HUES48 (cell line): ENCODE data around the gene SLC25A48.

ENCODE experiments used
- H3K27ac ChIP-seq: one replicate; pipeline ENCODE4 v1.7.0; 2013; ENCODE audit warnings: low read depth, low read length, inconsistent platforms
- H3K27me3 ChIP-seq: 2 replicates; pipeline ENCODE4 v1.6.1; 2013; ENCODE audit warnings: mild to moderate bottlenecking, low read length; ENCODE audit not compliant: control insufficient read depth, insufficient read depth
- H3K36me3 ChIP-seq: 2 replicates; pipeline ENCODE4 v1.6.1; 2013; ENCODE audit warnings: low read length; ENCODE audit not compliant: control insufficient read depth, insufficient read depth
- H3K4me1 ChIP-seq: 2 replicates; pipeline ENCODE4 v1.6.1; 2013; ENCODE audit warnings: mild to moderate bottlenecking, low read length; ENCODE audit not compliant: control insufficient read depth, insufficient read depth
- H3K4me3 ChIP-seq: 2 replicates; pipeline ENCODE4 v1.5.1; 2013; ENCODE audit warnings: mild to moderate bottlenecking, low read depth, low read length
- H3K9ac ChIP-seq: 2 replicates; pipeline ENCODE4 v1.6.1; 2013; ENCODE audit warnings: mild to moderate bottlenecking, low read depth, low read length, moderate library complexity
- H3K9me3 ChIP-seq: 2 replicates; pipeline ENCODE4 v1.6.1; 2013; ENCODE audit warnings: low read length; ENCODE audit not compliant: control insufficient read depth, insufficient read depth

Gene SLC25A48, protein sequence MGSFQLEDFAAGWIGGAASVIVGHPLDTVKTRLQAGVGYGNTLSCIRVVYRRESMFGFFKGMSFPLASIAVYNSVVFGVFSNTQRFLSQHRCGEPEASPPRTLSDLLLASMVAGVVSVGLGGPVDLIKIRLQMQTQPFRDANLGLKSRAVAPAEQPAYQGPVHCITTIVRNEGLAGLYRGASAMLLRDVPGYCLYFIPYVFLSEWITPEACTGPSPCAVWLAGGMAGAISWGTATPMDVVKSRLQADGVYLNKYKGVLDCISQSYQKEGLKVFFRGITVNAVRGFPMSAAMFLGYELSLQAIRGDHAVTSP

DNA sequence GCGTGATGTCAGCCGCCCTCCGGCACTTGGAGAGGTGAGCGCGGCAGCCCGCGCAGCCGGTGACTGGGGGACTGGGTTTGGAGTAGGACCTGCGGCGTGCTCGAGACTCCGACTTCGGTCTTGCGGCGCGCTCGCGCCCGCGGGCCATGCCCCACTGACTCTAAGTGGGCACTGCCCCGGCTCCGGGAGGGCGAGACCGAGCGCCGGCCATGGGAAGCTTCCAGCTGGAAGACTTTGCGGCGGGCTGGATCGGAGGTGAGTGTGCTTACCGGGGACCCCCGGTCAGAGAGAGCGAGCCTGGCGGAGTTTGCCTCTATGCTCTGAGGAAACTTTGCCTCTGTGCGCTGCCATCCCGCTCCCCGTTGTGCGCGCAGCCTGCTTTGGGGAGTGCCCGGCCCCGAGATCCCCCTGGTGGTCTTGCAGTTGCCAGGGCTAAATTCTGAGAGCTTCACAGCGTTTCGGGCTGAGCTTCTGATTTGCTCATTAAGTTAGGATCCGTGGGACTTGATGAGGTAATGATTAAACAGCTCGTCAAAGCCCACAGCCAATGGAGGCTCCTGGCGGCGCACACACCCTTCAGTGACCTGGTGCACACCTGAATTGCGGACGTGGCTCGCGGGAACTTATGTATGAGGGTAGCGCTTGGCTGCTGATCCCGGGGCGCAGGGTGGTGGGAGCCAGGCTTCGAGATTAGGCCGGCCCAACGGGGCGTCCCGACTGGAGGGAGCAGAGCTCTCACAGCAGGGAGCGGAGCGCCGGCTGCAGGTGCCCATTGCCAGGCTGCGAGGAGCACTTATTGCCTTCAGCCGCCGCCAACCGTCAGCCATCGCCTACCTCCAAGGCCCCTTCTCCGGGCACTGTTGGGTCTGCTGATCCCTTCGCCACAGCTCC, at the start of gene SLC25A48:
Gene SLC25A48 (plus strand): TSS at position 25 of the 891 bp plus-strand sequence. CDS start 185 bp downstream, at position 210.
- Histone ChIP-seq H3K9ac (peak within 1 kb of the TSS; percentile 69), H3K4me3 (peak within 1 kb of the TSS; percentile 84), H3K36me3 (no peaks in the 10 kb centered on the region), H3K9me3 (peaks cover 5% of the 10 kb centered on the region; the same call in 1 of the 2 replicates), H3K4me1 (no peaks in the 10 kb centered on the region), H3K27me3 (peaks cover 65% of the 10 kb centered on the region), H3K27ac (no peak within 1 kb of the TSS)

DNA sequence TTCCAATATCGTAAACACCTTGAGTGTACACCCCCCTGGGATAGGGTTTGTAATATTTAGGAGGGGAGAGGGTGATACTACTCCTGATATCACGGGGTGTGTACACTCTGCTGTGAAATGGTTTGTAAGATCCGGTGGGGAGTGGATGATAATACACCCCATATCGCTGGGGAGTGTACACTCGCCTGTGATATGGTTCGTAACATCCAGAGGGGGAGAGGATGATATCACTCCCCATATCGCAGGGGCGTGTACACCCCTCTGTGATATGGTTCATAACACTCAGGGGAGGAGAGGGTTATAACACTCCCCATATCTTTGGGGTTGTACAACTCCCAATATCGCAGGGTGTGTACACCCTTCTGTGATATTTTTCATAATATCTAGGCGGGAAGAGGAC, 33.8 kb upstream of the SLC25A48 start:
- no peaks in the 10 kb centered on the region for H3K36me3 ChIP-seq
- no peak overlapping the region for H3K4me3 ChIP-seq
- no peaks in the 10 kb centered on the region for H3K27me3 ChIP-seq
- peaks cover 7% of the 10 kb centered on the region; the same call in 1 of the 2 replicates for H3K9me3 ChIP-seq
- H3K4me1 ChIP-seq, result no peaks in the 10 kb centered on the region
- H3K9ac ChIP-seq, result no peak overlapping the region
- H3K27ac ChIP-seq, result no peak overlapping the region

DNA sequence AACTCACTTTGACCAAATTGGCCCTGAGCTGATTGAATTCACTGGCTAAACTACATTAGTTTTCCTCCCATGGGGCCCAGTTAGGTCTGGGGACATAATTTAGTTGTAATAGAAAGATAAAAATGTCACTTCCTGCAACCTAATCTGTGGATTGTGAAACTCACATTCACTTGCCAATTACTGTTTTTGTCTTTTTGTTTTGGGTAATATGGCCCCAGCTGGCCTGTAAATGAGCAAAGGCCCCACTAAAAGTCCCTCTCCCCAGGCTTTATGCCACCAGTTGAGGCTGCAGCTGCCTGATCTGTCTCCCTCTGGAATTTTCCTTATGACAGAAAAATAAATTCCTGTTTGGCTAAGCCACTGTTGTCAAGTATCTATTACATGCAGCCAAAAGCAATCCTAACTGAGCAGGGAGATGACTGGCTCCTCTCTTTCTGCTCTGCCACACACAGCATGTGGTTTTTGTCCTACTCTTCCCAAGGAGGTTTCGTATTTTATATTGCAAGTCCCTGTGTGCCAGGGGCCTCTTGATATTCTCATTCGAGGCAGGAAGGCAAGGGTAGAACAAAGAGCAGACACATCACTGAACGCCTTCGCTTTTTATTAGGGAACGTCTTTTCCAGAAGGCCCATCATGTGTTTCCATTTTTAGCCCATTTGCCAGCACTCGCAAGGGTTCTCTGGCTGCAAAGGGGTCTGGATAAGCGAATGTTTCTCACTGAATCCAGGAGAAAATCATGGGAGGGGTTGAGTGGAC, 24.1 kb upstream of the SLC25A48 start:
- Histone ChIP-seq H3K4me1 (no peaks in the 10 kb centered on the region; the same call in 1 of the 2 replicates), H3K4me3 (no peak overlapping the region), H3K9me3 (peaks cover 3% of the 10 kb centered on the region; the same call in 1 of the 2 replicates), H3K9ac (no peak overlapping the region), H3K27ac (no peak overlapping the region), H3K36me3 (no peaks in the 10 kb centered on the region), H3K27me3 (no peaks in the 10 kb centered on the region)

DNA sequence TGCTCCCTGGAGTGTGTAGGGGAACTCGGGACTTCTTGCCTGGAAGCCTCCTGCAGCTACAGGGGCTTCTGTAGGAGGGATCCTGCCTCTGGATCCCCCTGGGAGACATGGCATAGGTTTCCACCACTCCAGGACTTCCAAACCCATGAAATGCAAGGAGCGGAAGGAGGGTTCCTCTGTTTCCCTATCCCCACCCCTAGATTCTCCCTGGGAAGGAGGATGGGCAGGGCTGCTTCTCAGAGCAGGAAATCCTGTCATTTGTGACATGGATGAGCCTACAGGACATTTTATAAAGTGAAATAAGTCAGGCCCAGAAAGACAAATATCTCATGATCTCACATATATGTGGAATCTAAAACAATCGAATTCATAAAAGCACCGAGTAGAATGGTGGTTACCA, 23.5 kb upstream of the SLC25A48 start:
- Histone ChIP-seq H3K4me3 (no peak overlapping the region), H3K36me3 (no peaks in the 10 kb centered on the region), H3K9ac (no peak overlapping the region), H3K4me1 (no peaks in the 10 kb centered on the region; the same call in 1 of the 2 replicates), H3K27ac (no peak overlapping the region), H3K9me3 (no peaks in the 10 kb centered on the region), H3K27me3 (no peaks in the 10 kb centered on the region)

DNA sequence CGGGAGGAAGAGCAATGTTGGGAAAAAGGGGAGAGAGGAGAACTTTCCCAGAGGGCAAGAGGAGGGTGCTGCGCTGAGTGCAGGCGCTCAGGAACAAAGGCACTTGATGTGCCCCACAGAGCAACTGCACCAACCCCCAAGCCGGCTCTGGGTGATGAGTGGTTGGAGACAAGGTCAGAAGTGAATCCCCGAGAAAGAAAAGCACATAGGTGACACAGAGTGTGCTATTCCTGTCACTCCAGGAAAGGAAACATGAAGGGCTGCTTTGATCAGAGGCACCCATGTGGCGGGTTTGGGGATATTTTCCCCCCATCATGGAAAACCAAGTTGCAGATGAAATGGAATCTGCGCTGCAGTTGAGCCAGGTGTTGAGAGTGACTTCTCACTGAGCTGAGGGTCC, 20.7 kb upstream of the SLC25A48 start:
- Histone ChIP-seq H3K27ac (no peak overlapping the region), H3K4me3 (no peak overlapping the region), H3K9me3 (no peaks in the 10 kb centered on the region), H3K27me3 (no peaks in the 10 kb centered on the region), H3K9ac (no peak overlapping the region), H3K36me3 (no peaks in the 10 kb centered on the region), H3K4me1 (no peaks in the 10 kb centered on the region; the same call in 1 of the 2 replicates)

DNA sequence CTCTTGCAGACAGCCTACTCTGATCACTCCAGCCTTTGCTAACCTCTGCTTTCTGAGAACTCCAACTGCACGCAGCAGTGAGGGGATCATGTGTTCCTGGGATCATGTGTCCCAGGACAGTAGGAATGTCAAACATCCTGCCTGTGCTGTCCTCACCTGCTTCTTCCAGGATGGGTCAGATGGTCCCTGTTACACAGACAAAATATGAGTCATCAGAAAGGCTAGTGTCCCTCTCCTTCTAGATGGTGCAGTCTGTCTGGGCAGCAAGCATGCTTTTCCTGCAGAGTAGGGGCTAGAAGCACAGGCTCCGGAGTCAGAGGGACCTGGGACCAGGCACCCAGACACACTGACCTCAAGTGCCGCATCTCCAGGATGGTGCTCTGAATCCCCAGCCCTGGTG, 20.1 kb upstream of the SLC25A48 start:
- H3K9me3 ChIP-seq, result no peaks in the 10 kb centered on the region
- no peaks in the 10 kb centered on the region for H3K27me3 ChIP-seq
- H3K4me1 ChIP-seq, result no peaks in the 10 kb centered on the region; the same call in 1 of the 2 replicates
- no peaks in the 10 kb centered on the region for H3K36me3 ChIP-seq
- no peak overlapping the region for H3K9ac ChIP-seq
- H3K4me3 ChIP-seq, result no peak overlapping the region
- H3K27ac ChIP-seq, result no peak overlapping the region

DNA sequence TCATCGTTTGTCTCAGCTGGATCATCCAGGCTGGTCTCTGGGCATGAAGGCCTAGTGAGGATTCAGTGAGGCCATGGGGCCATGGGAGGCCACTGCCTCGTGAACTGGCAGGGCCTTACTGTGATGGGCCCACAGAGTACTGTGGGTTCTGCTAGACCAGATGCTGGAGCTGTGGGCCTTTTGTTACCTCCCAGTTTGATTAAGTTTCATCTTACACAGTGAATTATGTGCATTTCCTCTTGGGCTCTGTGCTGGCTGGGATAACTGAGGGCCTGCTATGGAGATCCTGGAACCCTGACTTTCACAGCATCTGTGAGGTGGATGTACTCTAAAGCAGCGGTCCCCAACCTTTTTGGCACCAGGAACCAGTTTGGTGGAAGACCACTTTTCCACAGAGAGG, 19.7 kb upstream of the SLC25A48 start:
- Histone ChIP-seq H3K27me3 (no peaks in the 10 kb centered on the region), H3K27ac (no peak overlapping the region), H3K4me1 (no peaks in the 10 kb centered on the region; the same call in 1 of the 2 replicates), H3K36me3 (no peaks in the 10 kb centered on the region), H3K9me3 (no peaks in the 10 kb centered on the region), H3K9ac (no peak overlapping the region), H3K4me3 (no peak overlapping the region)

DNA sequence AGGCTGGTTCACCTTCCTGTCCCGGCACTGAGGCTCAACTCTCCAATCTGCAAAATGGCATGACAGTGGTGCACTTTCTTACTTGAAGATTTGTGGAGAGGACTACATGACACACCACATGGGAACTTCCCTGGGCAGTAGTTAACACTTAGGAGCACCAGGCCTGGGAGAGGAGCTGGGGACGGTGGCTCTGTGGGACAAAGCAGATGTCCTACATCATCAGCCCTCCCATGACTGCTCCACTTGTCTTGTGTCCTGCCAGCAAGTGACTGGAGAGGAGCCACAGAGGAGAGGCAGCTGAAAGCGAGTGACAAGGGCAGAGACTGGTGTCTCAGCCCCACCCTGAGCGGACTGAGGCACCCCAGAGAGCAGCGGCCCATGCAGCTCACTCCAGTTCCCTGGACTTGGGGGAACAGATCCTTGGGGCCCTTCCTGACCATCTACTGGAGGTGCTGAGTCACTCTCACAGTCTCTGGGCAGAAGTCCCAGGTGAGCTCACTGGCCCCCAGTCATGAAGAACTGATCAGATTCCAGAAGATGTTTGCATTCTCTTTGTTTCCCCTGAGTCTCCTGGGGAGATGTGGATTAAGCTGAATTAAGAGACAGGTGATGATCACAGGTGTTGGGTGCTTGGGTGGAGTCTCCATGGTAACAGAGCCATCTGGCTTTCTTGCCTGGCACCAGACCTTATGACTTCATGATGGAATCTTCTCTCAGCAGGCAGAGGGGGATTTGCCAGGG, 13.2 kb upstream of the SLC25A48 start:
- peaks cover 16% of the 10 kb centered on the region for H3K4me1 ChIP-seq
- no peaks in the 10 kb centered on the region for H3K27me3 ChIP-seq
- H3K27ac ChIP-seq, result peak overlapping the region; percentile 43
- H3K36me3 ChIP-seq, result no peaks in the 10 kb centered on the region
- no peaks in the 10 kb centered on the region for H3K9me3 ChIP-seq
- H3K9ac ChIP-seq, result 0 out of 2 replicates have a peak overlapping the region, but pooled peaks have one; percentile 16
- H3K4me3 ChIP-seq, result no peak overlapping the region

DNA sequence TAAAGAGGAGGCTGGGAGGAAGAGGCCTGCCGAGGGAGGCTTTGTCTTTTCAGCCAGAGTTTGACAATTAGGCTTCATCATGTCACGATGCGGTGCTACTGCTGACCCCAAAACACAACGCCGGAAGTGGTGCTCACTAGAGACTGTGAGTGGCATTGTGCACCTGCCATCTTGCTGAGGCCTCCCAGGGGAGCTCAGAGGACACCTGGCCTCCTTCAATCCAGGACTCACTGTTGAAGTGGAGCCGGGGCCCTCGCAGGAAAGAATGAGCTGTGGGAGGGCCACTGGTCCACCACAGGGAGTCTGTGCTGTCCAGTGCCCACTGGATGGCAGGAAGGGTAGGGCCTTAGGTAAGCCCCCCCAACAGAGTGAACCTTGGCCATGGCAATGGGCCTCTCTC, 12.7 kb upstream of the SLC25A48 start:
- no peaks in the 10 kb centered on the region for H3K9me3 ChIP-seq
- H3K9ac ChIP-seq, result 0 out of 2 replicates have a peak overlapping the region, but pooled peaks have one; percentile 9
- no peak overlapping the region for H3K4me3 ChIP-seq
- H3K36me3 ChIP-seq, result no peaks in the 10 kb centered on the region
- H3K4me1 ChIP-seq, result peaks cover 16% of the 10 kb centered on the region
- H3K27me3 ChIP-seq, result no peaks in the 10 kb centered on the region
- H3K27ac ChIP-seq, result peak overlapping the region; percentile 64

DNA sequence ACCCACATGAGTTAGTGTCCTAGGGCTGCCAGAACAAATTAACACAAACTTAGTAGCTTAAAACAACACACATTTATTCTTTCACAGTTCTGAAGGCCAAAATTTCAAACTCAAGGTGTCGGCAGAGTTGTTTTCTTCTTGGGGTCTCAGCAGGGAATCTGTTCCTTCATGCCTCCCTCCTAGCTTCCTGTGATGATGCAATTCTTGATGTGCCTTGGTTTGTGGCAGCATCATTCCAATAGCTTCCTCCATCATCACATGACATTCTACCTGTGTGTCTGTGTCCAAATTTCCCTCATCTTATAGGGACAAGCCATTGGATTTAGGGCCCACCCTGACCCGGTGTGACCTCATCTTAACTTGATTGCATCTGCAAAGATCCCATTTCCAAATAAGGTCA, 12.2 kb upstream of the SLC25A48 start:
- Histone ChIP-seq H3K36me3 (no peaks in the 10 kb centered on the region), H3K4me3 (no peak overlapping the region), H3K27me3 (no peaks in the 10 kb centered on the region), H3K27ac (no peak overlapping the region), H3K4me1 (peaks cover 16% of the 10 kb centered on the region), H3K9ac (no peak overlapping the region), H3K9me3 (no peaks in the 10 kb centered on the region)
